GM19467 (cell line): ENCODE data around the gene EFL1.

Experiments used
- ATAC-seq: cut with Tn5 transposase; IDR thresholded peaks from one replicate; pipeline ENCODE4 v1.9.1; 2021; ENCODE audit warnings: mild to moderate bottlenecking, moderate library complexity; ENCODE audit not compliant: unreplicated experiment

The EFL1 gene

GRCh38 chr15:82091636-82092140 is 170.8 kb downstream of the EFL1 start:
- no peak for ATAC-seq

GRCh38 chr15:82086243-82086995 is 176.1 kb downstream of the EFL1 start:
- no peak for ATAC-seq

GRCh38 chr15:82081914-82082762 is 180.4 kb downstream of the EFL1 start:
- ATAC-seq = no peak

- no peak for ATAC-seq
Measured at GRCh38 chr15:82080774-82081173, 181.8 kb downstream of the EFL1 start.
